AML-193 (cell line): ENCODE data around the gene GPR153.

ENCODE experiments used
- DNase-seq, 2 experiments: peaks; one replicate each; lab custom pipeline; 2025; lab: John Stamatoyannopoulos, UW

The GPR153 gene

GRCh38 chr1:6200188-6200809 is 60.6 kb downstream of the GPR153 start:
- no peak for DNase-seq

GRCh38 chr1:6199298-6200187 is 61.4 kb downstream of the GPR153 start, which contains the start of gene RPL22:
TSS of gene RPL22 (minus strand) at chr1:6199595. CDS start at chr1:6199573, 22 bp downstream.
- DNase-seq: peak; percentile 98 to 99

GRCh38 chr1:6198646-6199297 is 62.1 kb downstream of the GPR153 start:
- no peak for DNase-seq

- no peak for DNase-seq
These were observed 63.0 kb downstream of the GPR153 start for GRCh38 chr1:6197746-6198427.
